ENCODE data around the gene BAG1.

Gene BAG1

GRCh38 chr9:33264473-33265177 lies at the start of gene BAG1, which contains the start of gene CHMP5:
Gene BAG1 (minus strand): TSS chr9:33264708.
Gene CHMP5 (plus strand): TSS chr9:33265049. CDS start chr9:33265079, 30 bp downstream.
- Histone ChIP-seq H3K4me1 (ENCODE audit: control insufficient read depth, insufficient read depth, low read length) (peaks cover 23% of the 10 kb centered on the region), H3K4me3 (ENCODE audit: low read length in 2 of 2) (peak within 1 kb of the TSS; percentile 97), H3K9me3 (ENCODE audit: control insufficient read depth in 2 of 2, low read length in 2 of 2) (no peaks in the 10 kb centered on the region), H3K27me3 (ENCODE audit: control insufficient read depth in 1 of 2, insufficient read depth in 2 of 2, low read length in 2 of 2) (no peaks in the 10 kb centered on the region), H3K9ac (ENCODE audit: low read length in 2 of 2) (peak within 1 kb of the TSS; percentile 94 to 97), H3K27ac (ENCODE audit: low read length) (peak within 1 kb of the TSS; percentile 85), H3K36me3 (ENCODE audit: control insufficient read depth in 2 of 2, insufficient read depth in 2 of 2, low read length in 2 of 2) (peaks cover 25 to 34% of the 10 kb centered on the region in 2 donors)

- Histone ChIP-seq H3K36me3 (ENCODE audit: control insufficient read depth in 2 of 2, insufficient read depth in 2 of 2, low read length in 2 of 2) (peaks cover 55 to 56% of the 10 kb centered on the region in 2 donors), H3K4me1 (ENCODE audit: control insufficient read depth, insufficient read depth, low read length) (no peaks in the 10 kb centered on the region), H3K27ac (ENCODE audit: low read length) (no peak overlapping the region), H3K27me3 (ENCODE audit: control insufficient read depth in 1 of 2, insufficient read depth in 2 of 2, low read length in 2 of 2) (no peaks in the 10 kb centered on the region), H3K9me3 (ENCODE audit: control insufficient read depth in 2 of 2, low read length in 2 of 2) (no peaks in the 10 kb centered on the region), H3K9ac (ENCODE audit: low read length in 2 of 2) (no peak overlapping the region), H3K4me3 (ENCODE audit: low read length in 2 of 2) (no peak overlapping the region)
Measured at GRCh38 chr9:33311953-33312352, 47.4 kb upstream of the BAG1 start.

DNA sequence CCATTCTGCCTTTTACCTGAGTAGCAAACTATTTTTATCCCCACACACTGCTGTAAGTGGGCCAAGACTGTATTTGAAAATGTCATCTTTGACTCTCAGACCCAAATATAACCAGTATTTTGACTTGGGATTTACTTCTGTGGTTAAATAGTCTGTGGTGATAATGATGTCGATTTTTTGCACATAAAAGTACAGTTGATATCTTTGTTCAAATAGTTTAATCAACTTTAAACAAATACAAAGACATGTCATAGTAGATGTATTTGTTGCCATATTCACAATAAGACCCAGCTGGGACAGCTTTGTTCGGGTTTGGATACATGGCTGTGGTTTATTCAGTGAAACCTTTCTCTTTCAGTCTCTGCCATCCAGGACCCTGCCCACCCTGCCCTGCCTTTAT lies 46.2 kb upstream of the BAG1 start:
- H3K4me1 ChIP-seq (ENCODE audit: control insufficient read depth, insufficient read depth, low read length) = no peaks in the 10 kb centered on the region
- no peak overlapping the region for H3K27ac ChIP-seq (ENCODE audit: low read length)
- H3K36me3 ChIP-seq (ENCODE audit: control insufficient read depth in 2 of 2, insufficient read depth in 2 of 2, low read length in 2 of 2) = peaks cover 59 to 61% of the 10 kb centered on the region in 2 donors
- no peaks in the 10 kb centered on the region for H3K9me3 ChIP-seq (ENCODE audit: control insufficient read depth in 2 of 2, low read length in 2 of 2)
- H3K4me3 ChIP-seq (ENCODE audit: low read length in 2 of 2) = no peak overlapping the region
- H3K9ac ChIP-seq (ENCODE audit: low read length in 2 of 2) = no peak overlapping the region
- H3K27me3 ChIP-seq (ENCODE audit: control insufficient read depth in 1 of 2, insufficient read depth in 2 of 2, low read length in 2 of 2) = no peaks in the 10 kb centered on the region

- Histone ChIP-seq H3K9ac (ENCODE audit: low read length in 2 of 2) (no peak overlapping the region), H3K4me1 (ENCODE audit: control insufficient read depth, insufficient read depth, low read length) (no peaks in the 10 kb centered on the region), H3K4me3 (ENCODE audit: low read length in 2 of 2) (no peak overlapping the region), H3K36me3 (ENCODE audit: control insufficient read depth in 2 of 2, insufficient read depth in 2 of 2, low read length in 2 of 2) (peaks cover 63% of the 10 kb centered on the region in 2 donors), H3K27me3 (ENCODE audit: control insufficient read depth in 1 of 2, insufficient read depth in 2 of 2, low read length in 2 of 2) (no peaks in the 10 kb centered on the region), H3K27ac (ENCODE audit: low read length) (no peak overlapping the region), H3K9me3 (ENCODE audit: control insufficient read depth in 2 of 2, low read length in 2 of 2) (no peaks in the 10 kb centered on the region)
Measured at GRCh38 chr9:33309903-33310302, 45.4 kb upstream of the BAG1 start.

DNA sequence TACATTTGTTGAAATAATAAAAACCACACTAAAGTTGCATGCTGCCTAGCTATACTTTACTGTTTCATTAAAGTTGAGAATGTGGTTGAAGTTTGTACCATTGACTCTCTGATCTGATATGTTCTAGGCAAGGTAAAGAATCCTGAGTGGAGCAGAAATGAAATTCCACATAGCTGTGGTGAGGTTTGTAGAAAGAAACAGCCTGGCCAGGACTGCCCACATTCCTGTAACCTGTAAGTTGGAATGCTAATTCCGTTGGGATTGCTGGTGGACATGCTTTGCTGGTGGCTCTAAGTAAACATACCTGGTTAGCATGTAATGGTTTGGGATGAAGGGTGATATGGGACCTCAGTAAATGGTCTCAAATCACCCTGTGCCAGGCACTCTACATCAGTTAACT lies 42.6 kb upstream of the BAG1 start:
- Histone ChIP-seq H3K36me3 (ENCODE audit: control insufficient read depth in 2 of 2, insufficient read depth in 2 of 2, low read length in 2 of 2) (peaks cover 57 to 66% of the 10 kb centered on the region in 2 donors), H3K9ac (ENCODE audit: low read length in 2 of 2) (no peak overlapping the region)

DNA sequence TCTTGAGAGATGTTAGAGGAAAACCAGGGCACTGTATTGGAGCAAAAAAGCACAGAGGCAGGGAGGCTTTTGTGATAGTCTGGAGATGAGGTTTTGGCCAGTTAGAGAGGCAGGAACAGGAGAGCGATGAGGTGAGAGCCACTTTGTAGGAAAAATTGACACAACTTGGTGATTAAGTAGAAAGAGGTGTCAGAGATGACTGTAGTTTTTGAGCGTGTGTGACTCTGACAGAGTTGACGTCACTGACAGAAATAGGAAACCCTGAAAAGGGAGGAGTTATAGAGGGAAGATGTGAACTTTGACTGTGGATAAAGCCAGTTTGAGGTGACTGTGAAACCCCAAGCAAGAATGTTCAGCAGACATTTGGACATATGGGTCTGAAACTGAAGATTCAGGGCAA lies 41.5 kb upstream of the BAG1 start:
- no peak overlapping the region for H3K27ac ChIP-seq (ENCODE audit: low read length)
- no peaks in the 10 kb centered on the region for H3K27me3 ChIP-seq (ENCODE audit: control insufficient read depth in 1 of 2, insufficient read depth in 2 of 2, low read length in 2 of 2)
- H3K9me3 ChIP-seq (ENCODE audit: control insufficient read depth in 2 of 2, low read length in 2 of 2) = no peaks in the 10 kb centered on the region
- no peak overlapping the region for H3K9ac ChIP-seq (ENCODE audit: low read length in 2 of 2)
- no peak overlapping the region for H3K4me3 ChIP-seq (ENCODE audit: low read length in 2 of 2)
- peaks cover 57 to 65% of the 10 kb centered on the region in 2 donors for H3K36me3 ChIP-seq (ENCODE audit: control insufficient read depth in 2 of 2, insufficient read depth in 2 of 2, low read length in 2 of 2)
- no peaks in the 10 kb centered on the region for H3K4me1 ChIP-seq (ENCODE audit: control insufficient read depth, insufficient read depth, low read length)

More for the DNA sequence above, 42.6 kb upstream of the BAG1 start:
- H3K27ac ChIP-seq (ENCODE audit: low read length) = no peak overlapping the region
- no peaks in the 10 kb centered on the region for H3K27me3 ChIP-seq (ENCODE audit: control insufficient read depth in 1 of 2, insufficient read depth in 2 of 2, low read length in 2 of 2)
- no peak overlapping the region for H3K4me3 ChIP-seq (ENCODE audit: low read length in 2 of 2)
- H3K9me3 ChIP-seq (ENCODE audit: control insufficient read depth in 2 of 2, low read length in 2 of 2) = no peaks in the 10 kb centered on the region
- H3K4me1 ChIP-seq (ENCODE audit: control insufficient read depth, insufficient read depth, low read length) = no peaks in the 10 kb centered on the region

- no peak overlapping the region for H3K4me3 ChIP-seq (ENCODE audit: low read length in 2 of 2)
- peaks cover 52 to 69% of the 10 kb centered on the region in 2 donors for H3K36me3 ChIP-seq (ENCODE audit: control insufficient read depth in 2 of 2, insufficient read depth in 2 of 2, low read length in 2 of 2)
- H3K9me3 ChIP-seq (ENCODE audit: control insufficient read depth in 2 of 2, low read length in 2 of 2) = no peaks in the 10 kb centered on the region
- no peak overlapping the region for H3K27ac ChIP-seq (ENCODE audit: low read length)
- H3K9ac ChIP-seq (ENCODE audit: low read length in 2 of 2) = no peak overlapping the region
- H3K4me1 ChIP-seq (ENCODE audit: control insufficient read depth, insufficient read depth, low read length) = no peaks in the 10 kb centered on the region
- H3K27me3 ChIP-seq (ENCODE audit: control insufficient read depth in 1 of 2, insufficient read depth in 2 of 2, low read length in 2 of 2) = no peaks in the 10 kb centered on the region
Measured at GRCh38 chr9:33304362-33304761, 39.9 kb upstream of the BAG1 start.

DNA sequence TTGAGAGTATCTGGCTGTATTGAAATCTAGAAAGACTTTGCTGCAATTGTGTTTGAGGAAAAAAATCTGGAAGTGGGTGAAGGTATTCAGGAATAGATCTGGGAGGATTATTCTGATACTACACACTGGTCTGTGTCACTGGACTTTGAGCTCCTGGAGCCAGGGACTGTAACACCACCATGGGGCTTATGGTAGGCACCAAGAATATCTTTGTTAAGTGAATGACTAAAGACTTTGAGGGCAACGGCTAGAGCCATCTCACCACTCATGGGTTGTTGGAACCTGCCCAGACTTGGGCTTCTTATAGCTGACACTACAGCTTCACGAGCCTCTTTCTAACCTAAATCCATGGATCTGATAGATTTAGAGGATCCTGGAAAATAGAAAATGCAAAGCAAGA lies 36.0 kb upstream of the BAG1 start:
- no peaks in the 10 kb centered on the region for H3K9me3 ChIP-seq (ENCODE audit: control insufficient read depth in 2 of 2, low read length in 2 of 2)
- H3K27ac ChIP-seq (ENCODE audit: low read length) = no peak overlapping the region
- no peaks in the 10 kb centered on the region for H3K27me3 ChIP-seq (ENCODE audit: control insufficient read depth in 1 of 2, insufficient read depth in 2 of 2, low read length in 2 of 2)
- peaks cover 4% of the 10 kb centered on the region for H3K4me1 ChIP-seq (ENCODE audit: control insufficient read depth, insufficient read depth, low read length)
- no peak overlapping the region for H3K4me3 ChIP-seq (ENCODE audit: low read length in 2 of 2)
- H3K36me3 ChIP-seq (ENCODE audit: control insufficient read depth in 2 of 2, insufficient read depth in 2 of 2, low read length in 2 of 2) = peaks cover 52 to 72% of the 10 kb centered on the region in 2 donors
- H3K9ac ChIP-seq (ENCODE audit: low read length in 2 of 2) = no peak overlapping the region

DNA sequence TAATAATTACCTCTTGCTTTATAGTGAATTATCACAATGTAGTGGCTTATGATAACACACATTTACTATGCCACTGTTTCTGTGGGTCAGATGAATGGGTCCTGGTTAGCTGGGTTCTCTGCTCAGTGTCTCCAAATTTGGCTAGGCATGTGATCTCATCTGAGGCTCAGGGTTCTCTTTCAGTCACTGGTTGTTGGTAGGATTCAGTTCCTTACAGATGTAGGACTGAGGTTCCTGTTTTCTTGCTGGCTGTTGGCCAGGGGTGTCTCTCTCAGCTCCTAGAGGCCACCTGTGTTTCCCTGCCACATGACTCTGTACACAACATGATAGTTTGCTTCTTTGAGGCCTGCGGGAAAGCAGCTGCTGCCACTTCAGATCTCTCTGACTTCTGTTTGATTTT lies 32.9 kb upstream of the BAG1 start:
- H3K36me3 ChIP-seq (ENCODE audit: control insufficient read depth in 2 of 2, insufficient read depth in 2 of 2, low read length in 2 of 2) = peaks cover 48 to 53% of the 10 kb centered on the region in 2 donors
- no peaks in the 10 kb centered on the region for H3K9me3 ChIP-seq (ENCODE audit: control insufficient read depth in 2 of 2, low read length in 2 of 2)
- H3K4me1 ChIP-seq (ENCODE audit: control insufficient read depth, insufficient read depth, low read length) = peaks cover 11% of the 10 kb centered on the region
- no peak overlapping the region for H3K4me3 ChIP-seq (ENCODE audit: low read length in 2 of 2)
- H3K9ac ChIP-seq (ENCODE audit: low read length in 2 of 2) = no peak overlapping the region
- H3K27ac ChIP-seq (ENCODE audit: low read length) = no peak overlapping the region
- H3K27me3 ChIP-seq (ENCODE audit: control insufficient read depth in 1 of 2, insufficient read depth in 2 of 2, low read length in 2 of 2) = no peaks in the 10 kb centered on the region

DNA sequence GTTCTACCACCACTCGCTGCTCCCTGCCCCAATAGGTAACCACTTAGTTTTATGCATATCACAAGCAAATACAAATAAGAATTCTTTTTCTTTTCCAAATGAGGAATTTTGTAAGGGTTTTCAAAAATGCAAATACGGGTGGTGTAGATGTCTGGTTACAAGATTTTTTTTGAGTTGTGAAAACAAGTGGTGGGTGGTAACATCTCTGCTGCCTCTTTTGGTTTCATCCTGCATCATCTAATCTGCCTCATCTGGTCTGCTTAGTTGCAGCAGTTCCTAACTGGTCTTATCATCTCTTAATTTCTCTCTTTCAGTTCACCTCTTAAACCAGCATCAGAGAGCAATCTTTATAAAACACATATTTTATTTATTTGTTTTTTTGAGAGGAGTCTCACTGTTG lies 31.1 kb upstream of the BAG1 start:
- Histone ChIP-seq H3K36me3 (ENCODE audit: control insufficient read depth in 2 of 2, insufficient read depth in 2 of 2, low read length in 2 of 2) (peaks cover 43 to 46% of the 10 kb centered on the region in 2 donors), H3K9ac (ENCODE audit: low read length in 2 of 2) (no peak overlapping the region), H3K4me1 (ENCODE audit: control insufficient read depth, insufficient read depth, low read length) (peaks cover 23% of the 10 kb centered on the region), H3K9me3 (ENCODE audit: control insufficient read depth in 2 of 2, low read length in 2 of 2) (no peaks in the 10 kb centered on the region), H3K27ac (ENCODE audit: low read length) (no peak overlapping the region), H3K4me3 (ENCODE audit: low read length in 2 of 2) (no peak overlapping the region), H3K27me3 (ENCODE audit: control insufficient read depth in 1 of 2, insufficient read depth in 2 of 2, low read length in 2 of 2) (no peaks in the 10 kb centered on the region)

GRCh38 chr9:33294670-33295432 lies 30.3 kb upstream of the BAG1 start:
- H3K27ac ChIP-seq (ENCODE audit: low read length) = no peak overlapping the region
- H3K4me3 ChIP-seq (ENCODE audit: low read length in 2 of 2) = no peak overlapping the region
- no peak overlapping the region for H3K9ac ChIP-seq (ENCODE audit: low read length in 2 of 2)
- H3K9me3 ChIP-seq (ENCODE audit: control insufficient read depth in 2 of 2, low read length in 2 of 2) = no peaks in the 10 kb centered on the region
- H3K27me3 ChIP-seq (ENCODE audit: control insufficient read depth in 1 of 2, insufficient read depth in 2 of 2, low read length in 2 of 2) = no peaks in the 10 kb centered on the region
- H3K4me1 ChIP-seq (ENCODE audit: control insufficient read depth, insufficient read depth, low read length) = peaks cover 26% of the 10 kb centered on the region
- peaks cover 43 to 46% of the 10 kb centered on the region in 2 donors for H3K36me3 ChIP-seq (ENCODE audit: control insufficient read depth in 2 of 2, insufficient read depth in 2 of 2, low read length in 2 of 2)

Data from stomach smooth muscle (tissue), 2 donors.